Ishikawa (cell line): ENCODE results near the gene DCAF6.

Source experiments
- EP300 ChIP-seq: IDR thresholded peaks from 2 replicates; pipeline ENCODE4 v1.6.1; 2012; ENCODE audit warnings: borderline replicate concordance
- REST ChIP-seq: IDR thresholded peaks from 2 replicates; pipeline ENCODE4 v1.6.1; 2012; ENCODE audit warnings: low read depth, mild to moderate bottlenecking

- TF ChIP-seq EP300 = no peak
- TF ChIP-seq REST = no peak
Measured at GRCh38 chr1:168121401-168122011, 185.0 kb downstream of the DCAF6 start.
